Prostate gland (tissue), 2 donors: ENCODE measurements around the gene ANO6. TPM values are rescaled to one million over a fixed set of nuclear protein-coding genes. Genes with fewer than 3 reads are reported as not detected.

Experiments used
- DNase-seq: peaks from one replicate; pipeline ENCODE4 v3.0.0-alpha.2; 2019; ENCODE audit warnings: low spot score
- H3K27ac ChIP-seq, 2 donors: fragments of 200-600 bp; sonication (generic); 2 replicates each; pipeline ENCODE4 v1.5.1; 2017 to 2019
- H3K27me3 ChIP-seq: fragments of 200-600 bp; sonication (generic); replicated peaks from 2 replicates; pipeline ENCODE4 v1.5.1; 2019; ENCODE audit not compliant: insufficient read depth
- H3K36me3 ChIP-seq, 2 donors: fragments of 200-600 bp; sonication (generic); 1 replicate in 1 of 2; 2 replicates in 1 of 2; pipeline versions ENCODE4 v1.5.1 to v1.8.1; 2017 to 2019
- H3K4me1 ChIP-seq: fragments of 200-600 bp; sonication (generic); replicated peaks from 2 replicates; pipeline ENCODE4 v1.5.1; 2019
- H3K4me3 ChIP-seq, 2 donors: fragments of 200-600 bp; sonication (generic); 2 replicates each; pipeline ENCODE4 v1.5.1; 2017 to 2019
- H3K9me3 ChIP-seq: fragments of 200-600 bp; sonication (generic); 2 replicates; pipeline ENCODE4 v1.5.1; 2017
- POLR2A ChIP-seq: fragments of 450-650 bp; IDR thresholded peaks from one replicate; pipeline ENCODE4 v1.6.1; 2016; ENCODE audit warnings: antibody characterized with exemption, mild to moderate bottlenecking
- POLR2AphosphoS5 ChIP-seq: sonication (generic); formaldehyde crosslinking; IDR thresholded peaks from one replicate; pipeline ENCODE4 v1.6.1; 2017; ENCODE audit warnings: antibody characterized with exemption
- WGBS: methylation state at CpG from one replicate; pipeline ENCODE4 v1.1.5; 2018; 5-methylcytosine and 5-hydroxymethylcytosine counted together
- intact Hi-C: fragments of 100-400 bp; cut with DNase I; formaldehyde crosslinking; loops from one replicate; pipeline ENCODE4 v1.14.2; 2022
- total RNA-seq, 2 donors: library from RNA; depleted of rRNA; stranded (reverse); fragments of >200 nt; gene quantifications; one replicate each; pipeline ENCODE4 v1.1.0, GENCODE V29; 2016
- TF ChIP-seq, protein P1 (sequence below), 4 experiments: fragments of 200-600 bp in 2 of 4; fragments of 450-650 bp in 2 of 4; sonication (generic) in 2 of 4; IDR thresholded peaks; 1 replicate in 3 of 4; 2 replicates in 1 of 4; pipeline ENCODE4 v1.5.1; 2016 to 2019; ENCODE audit warnings: antibody characterized with exemption in 4 of 4, mild to moderate bottlenecking in 2 of 4, moderate library complexity in 2 of 4

The ANO6 gene
- total RNA-seq, 2 donors from 2014 or later = 36.8 to 78.8 TPM

GRCh38 chr12:45406988-45407850 is 191.3 kb downstream of the ANO6 start:
- H3K36me3 ChIP-seq = no peaks in the 10 kb centered on the region
- no peak overlapping the region for H3K4me3 ChIP-seq
- intact Hi-C loops = no loop called here
- H3K4me1 ChIP-seq = no peaks in the 10 kb centered on the region
- H3K27me3 ChIP-seq = no peaks in the 10 kb centered on the region
- no peaks in the 10 kb centered on the region for H3K9me3 ChIP-seq
- no peak overlapping the region for H3K27ac ChIP-seq
- TF ChIP-seq POLR2A = no peak
- TF ChIP-seq, protein P1, sequence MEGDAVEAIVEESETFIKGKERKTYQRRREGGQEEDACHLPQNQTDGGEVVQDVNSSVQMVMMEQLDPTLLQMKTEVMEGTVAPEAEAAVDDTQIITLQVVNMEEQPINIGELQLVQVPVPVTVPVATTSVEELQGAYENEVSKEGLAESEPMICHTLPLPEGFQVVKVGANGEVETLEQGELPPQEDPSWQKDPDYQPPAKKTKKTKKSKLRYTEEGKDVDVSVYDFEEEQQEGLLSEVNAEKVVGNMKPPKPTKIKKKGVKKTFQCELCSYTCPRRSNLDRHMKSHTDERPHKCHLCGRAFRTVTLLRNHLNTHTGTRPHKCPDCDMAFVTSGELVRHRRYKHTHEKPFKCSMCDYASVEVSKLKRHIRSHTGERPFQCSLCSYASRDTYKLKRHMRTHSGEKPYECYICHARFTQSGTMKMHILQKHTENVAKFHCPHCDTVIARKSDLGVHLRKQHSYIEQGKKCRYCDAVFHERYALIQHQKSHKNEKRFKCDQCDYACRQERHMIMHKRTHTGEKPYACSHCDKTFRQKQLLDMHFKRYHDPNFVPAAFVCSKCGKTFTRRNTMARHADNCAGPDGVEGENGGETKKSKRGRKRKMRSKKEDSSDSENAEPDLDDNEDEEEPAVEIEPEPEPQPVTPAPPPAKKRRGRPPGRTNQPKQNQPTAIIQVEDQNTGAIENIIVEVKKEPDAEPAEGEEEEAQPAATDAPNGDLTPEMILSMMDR (IDR thresholded peaks at IDR 0.05) = no peak
- no peak for TF ChIP-seq POLR2AphosphoS5
- DNase-seq = no peak
- 66% methylated on average over 10 of the region's 10 CpGs for WGBS

- WGBS = 79% methylated on average over 10 of the region's 10 CpGs
- TF ChIP-seq, protein P1 (IDR thresholded peaks at IDR 0.05) = no peak
- TF ChIP-seq POLR2A (no peak), POLR2AphosphoS5 (no peak)
- no peak for DNase-seq
- Histone ChIP-seq H3K4me3 (no peak overlapping the region), H3K27me3 (no peaks in the 10 kb centered on the region), H3K9me3 (no peaks in the 10 kb centered on the region), H3K27ac (no peak overlapping the region), H3K4me1 (no peaks in the 10 kb centered on the region), H3K36me3 (no peaks in the 10 kb centered on the region)
- intact Hi-C loops = no loop called here
Observed at GRCh38 chr12:45407981-45408728, 192.3 kb downstream of the ANO6 start.

- Histone ChIP-seq H3K4me3 (no peak overlapping the region), H3K27ac (no peak overlapping the region), H3K9me3 (no peaks in the 10 kb centered on the region), H3K27me3 (no peaks in the 10 kb centered on the region), H3K36me3 (no peaks in the 10 kb centered on the region), H3K4me1 (no peaks in the 10 kb centered on the region)
- WGBS = 92% methylated on average over 2 of the region's 2 CpGs
- TF ChIP-seq POLR2AphosphoS5 = no peak
- TF ChIP-seq POLR2A = no peak
- TF ChIP-seq, protein P1 (IDR thresholded peaks at IDR 0.05) = no peak
- intact Hi-C loops = no loop called here
- DNase-seq = no peak
Observed at GRCh38 chr12:45408729-45409114, 192.8 kb downstream of the ANO6 start.

DNA sequence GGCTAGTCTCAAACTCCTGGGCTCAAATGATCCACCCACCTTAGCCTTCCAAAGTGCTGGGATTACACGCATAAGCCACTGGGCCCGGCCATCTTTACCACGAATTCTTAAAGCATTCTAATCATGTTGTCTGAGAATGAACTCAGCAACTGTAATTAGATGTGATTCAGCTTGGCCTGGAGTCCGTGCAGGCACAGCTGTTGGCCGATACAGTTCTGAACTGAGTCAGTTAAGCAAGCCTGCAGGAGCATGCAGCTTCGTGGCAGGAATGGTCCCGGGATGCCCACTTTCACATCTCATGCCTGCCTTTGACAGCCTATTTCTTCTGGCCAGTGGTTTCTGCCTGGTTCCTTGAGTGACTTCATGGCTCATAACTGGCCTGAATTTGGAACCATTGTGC is 194.1 kb downstream of the ANO6 start:
- WGBS = 78% methylated on average over 7 of the region's 7 CpGs
- TF ChIP-seq, protein P1 (IDR thresholded peaks at IDR 0.05) = no peak
- TF ChIP-seq POLR2A (no peak), POLR2AphosphoS5 (no peak)
- Histone ChIP-seq H3K36me3 (no peaks in the 10 kb centered on the region), H3K4me3 (no peak overlapping the region), H3K9me3 (no peaks in the 10 kb centered on the region), H3K27ac (no peak overlapping the region), H3K4me1 (no peaks in the 10 kb centered on the region), H3K27me3 (no peaks in the 10 kb centered on the region)
- DNase-seq = no peak
- intact Hi-C loops = loop anchor here (5.0 kb wide), 1 partner anchor 317 kb away; the partner anchor contains the start of gene ARID2
